Omental fat pad (tissue), 4 donors: ENCODE results near the gene AFG1L. TPM values are rescaled to one million over a fixed set of nuclear protein-coding genes. Genes with fewer than 3 reads are reported as not detected.

Source experiments
- ATAC-seq: fragments of 150-250 bp; one replicate; pipeline ENCODE4 v1.9.1; 2016; ENCODE audit warnings: mild to moderate bottlenecking, moderate library complexity; ENCODE audit not compliant: low FRiP score
- DNase-seq: peaks from one replicate; pipeline ENCODE4 v3.0.0-alpha.2; 2019; ENCODE audit warnings: low spot score
- total RNA-seq, 4 donors: library from RNA; depleted of rRNA; stranded (reverse); fragments of >200 nt; gene quantifications; one replicate each; pipeline ENCODE4 v1.1.0, GENCODE V29; 2016
- TF ChIP-seq, protein P1 (sequence below), 3 donors: fragments of 450-650 bp; IDR thresholded peaks; one replicate each; pipeline ENCODE4 v1.5.1; 2016 to 2017; ENCODE audit warnings: antibody characterized with exemption in 3 of 3, mild to moderate bottlenecking in 3 of 3, moderate library complexity in 2 of 3

Gene AFG1L
- total RNA-seq, 4 donors from 2014 or later = 1.8 to 4.3 (median 2.6) TPM

DNA sequence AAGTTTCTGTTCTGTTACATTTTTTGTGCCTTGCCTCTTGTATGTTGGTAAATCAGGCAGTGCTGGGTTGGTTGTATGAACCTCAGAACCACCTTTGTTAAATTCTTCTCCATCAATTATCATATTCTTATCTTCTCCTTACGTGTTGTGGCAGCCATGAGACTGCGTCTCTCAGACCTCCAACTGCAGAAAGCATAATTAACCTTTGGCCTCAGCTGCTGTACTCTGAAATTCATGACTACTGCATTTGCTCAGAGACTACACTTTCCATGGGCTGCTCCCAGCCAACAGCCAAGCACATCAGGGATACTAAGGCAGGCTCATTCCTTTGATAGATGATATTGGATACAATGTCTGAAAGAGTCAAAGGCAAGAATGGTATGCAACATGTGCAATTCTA, 18.9 kb upstream of the AFG1L start:
- ATAC-seq (no peak), DNase-seq (no peak)
- TF ChIP-seq, protein P1, sequence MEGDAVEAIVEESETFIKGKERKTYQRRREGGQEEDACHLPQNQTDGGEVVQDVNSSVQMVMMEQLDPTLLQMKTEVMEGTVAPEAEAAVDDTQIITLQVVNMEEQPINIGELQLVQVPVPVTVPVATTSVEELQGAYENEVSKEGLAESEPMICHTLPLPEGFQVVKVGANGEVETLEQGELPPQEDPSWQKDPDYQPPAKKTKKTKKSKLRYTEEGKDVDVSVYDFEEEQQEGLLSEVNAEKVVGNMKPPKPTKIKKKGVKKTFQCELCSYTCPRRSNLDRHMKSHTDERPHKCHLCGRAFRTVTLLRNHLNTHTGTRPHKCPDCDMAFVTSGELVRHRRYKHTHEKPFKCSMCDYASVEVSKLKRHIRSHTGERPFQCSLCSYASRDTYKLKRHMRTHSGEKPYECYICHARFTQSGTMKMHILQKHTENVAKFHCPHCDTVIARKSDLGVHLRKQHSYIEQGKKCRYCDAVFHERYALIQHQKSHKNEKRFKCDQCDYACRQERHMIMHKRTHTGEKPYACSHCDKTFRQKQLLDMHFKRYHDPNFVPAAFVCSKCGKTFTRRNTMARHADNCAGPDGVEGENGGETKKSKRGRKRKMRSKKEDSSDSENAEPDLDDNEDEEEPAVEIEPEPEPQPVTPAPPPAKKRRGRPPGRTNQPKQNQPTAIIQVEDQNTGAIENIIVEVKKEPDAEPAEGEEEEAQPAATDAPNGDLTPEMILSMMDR (IDR thresholded peaks at IDR 0.05) = no peak

DNA sequence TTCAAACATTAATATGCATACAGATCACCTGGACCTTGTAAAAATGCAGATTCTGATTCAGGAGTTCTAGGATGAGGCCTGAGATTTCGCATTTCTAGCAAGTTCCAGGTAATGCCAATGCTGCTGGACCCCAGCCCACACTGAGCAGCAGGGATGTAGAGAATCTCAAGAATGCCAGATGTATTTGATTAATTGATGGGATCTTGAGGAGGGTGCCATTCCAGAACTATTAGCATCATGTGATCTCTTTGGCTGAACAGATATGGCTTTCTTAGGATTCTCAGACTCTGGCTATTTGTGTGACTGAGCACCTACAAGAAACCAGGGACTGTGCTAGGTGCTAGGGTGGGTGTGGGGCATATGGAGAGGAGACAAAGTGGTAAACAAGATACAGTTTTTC, 17.6 kb upstream of the AFG1L start:
- no peak for DNase-seq
- no peak for ATAC-seq
- TF ChIP-seq, protein P1 (IDR thresholded peaks at IDR 0.05) = no peak

DNA sequence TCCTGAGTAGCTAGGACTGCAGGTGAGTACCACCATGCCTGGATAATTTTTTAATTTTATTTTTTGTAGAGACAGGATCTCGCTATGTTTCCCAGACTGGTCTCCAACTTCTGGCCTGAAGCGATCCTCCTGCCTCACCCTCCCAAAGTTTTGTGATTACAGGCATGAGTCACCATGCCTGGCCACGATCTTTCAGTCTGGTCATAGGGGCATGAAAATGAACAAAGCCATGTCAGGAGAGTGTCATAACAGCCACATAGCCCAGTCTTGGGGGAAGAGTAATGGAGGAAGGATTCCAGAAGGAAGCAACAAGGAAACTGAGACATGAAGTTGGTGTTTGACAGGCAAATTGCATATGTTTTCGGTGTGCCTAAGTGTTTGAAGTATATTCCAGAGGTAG, 17.0 kb upstream of the AFG1L start:
- no peak for ATAC-seq

DNA sequence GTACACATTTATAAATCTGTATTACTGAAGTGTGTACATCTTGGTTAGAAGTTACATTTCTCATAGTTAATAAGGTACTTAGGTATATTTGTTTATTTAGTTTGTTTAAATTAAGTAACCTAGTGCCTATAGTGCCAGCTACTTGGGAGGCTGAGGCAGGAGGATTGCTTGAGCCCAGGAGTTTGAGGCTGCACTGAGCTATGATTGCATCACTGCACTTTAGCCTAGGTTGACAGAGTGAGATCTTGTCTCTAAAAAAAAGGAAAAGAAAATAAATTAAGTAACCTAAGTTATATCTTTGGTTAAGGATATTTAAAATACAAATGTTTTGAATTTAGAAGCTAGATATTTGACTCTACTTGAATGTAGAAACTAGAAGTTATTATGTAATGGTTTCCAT, 9.5 kb upstream of the AFG1L start:
- DNase-seq (no peak), ATAC-seq (no peak)
- TF ChIP-seq, protein P1 (IDR thresholded peaks at IDR 0.05) = no peak

More for the DNA sequence above, 17.0 kb upstream of the AFG1L start:
- TF ChIP-seq, protein P1 (IDR thresholded peaks at IDR 0.05) = no peak
- DNase-seq = no peak

DNA sequence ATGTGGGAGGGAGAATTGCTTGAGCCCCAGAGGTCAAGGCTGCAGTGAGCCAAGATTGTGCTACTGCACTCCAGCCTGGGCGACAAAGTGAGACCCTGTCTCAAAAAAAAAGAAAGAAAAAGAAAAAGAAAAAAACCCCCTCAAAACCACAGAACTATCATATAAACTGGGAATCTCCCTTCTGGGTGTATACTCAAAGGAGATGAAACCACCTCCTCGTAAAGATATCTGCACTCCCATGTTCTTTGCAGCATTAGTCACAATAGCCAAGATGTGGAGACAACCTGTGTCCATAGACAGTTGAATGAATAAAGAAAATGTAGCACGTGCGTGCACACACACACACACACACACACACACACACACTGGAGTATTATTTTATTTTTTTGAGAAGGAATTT, 8.5 kb upstream of the AFG1L start:
- no peak for DNase-seq
- TF ChIP-seq, protein P1 (IDR thresholded peaks at IDR 0.05) = no peak

DNA sequence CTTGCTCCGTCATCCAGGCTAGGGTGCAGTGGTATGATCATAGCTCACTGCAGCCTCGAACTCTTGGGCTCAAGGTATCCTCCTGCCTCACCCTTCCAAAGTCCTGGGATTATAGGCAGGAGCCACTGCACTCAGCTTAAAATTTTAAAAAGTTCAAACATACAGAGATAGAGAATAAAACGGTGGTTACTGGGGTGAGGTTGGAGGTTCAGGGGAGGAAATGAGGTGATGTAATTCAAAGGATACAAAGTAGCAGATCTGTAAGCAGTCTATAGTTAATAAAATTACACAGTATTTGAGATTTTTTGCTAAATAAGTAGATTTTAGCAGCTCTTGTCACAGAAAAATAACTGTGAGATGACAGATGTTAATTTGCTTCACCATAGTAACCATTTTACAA, 7.5 kb upstream of the AFG1L start:
- TF ChIP-seq, protein P1 (IDR thresholded peaks at IDR 0.05) = no peak
- no peak for DNase-seq

More for the DNA sequence above, 8.5 kb upstream of the AFG1L start:
- ATAC-seq = no peak

DNA sequence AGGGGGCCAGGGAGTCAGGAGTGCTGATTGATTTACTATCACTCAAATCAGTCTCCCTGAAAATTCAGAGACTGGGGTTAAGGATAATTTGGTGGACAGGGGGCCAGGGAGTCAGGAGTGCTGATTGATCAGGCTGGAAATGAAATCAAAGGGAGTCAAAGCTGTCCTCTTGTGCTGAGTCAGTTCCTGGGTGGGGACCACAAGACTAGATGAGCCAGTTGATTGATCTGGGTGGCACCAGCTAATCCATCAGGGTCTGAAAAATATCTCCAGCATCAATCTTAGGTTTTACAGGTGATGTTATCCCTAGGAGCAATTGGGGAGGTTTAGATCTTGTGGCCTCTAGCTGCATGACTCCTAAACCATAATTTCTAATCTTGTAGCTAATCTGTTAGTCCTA, 6.1 kb upstream of the AFG1L start:
- DNase-seq (no peak), ATAC-seq (no peak)
- TF ChIP-seq, protein P1 (IDR thresholded peaks at IDR 0.05) = no peak

More for the DNA sequence above, 7.5 kb upstream of the AFG1L start:
- no peak for ATAC-seq
